Activated CD4-positive, alpha-beta memory T cell treated with anti-CD3 and anti-CD28 coated beads for 36 hours (primary cell): ENCODE measurements around the gene RYR2. TPM values are rescaled to one million over a fixed set of nuclear protein-coding genes. Genes with fewer than 3 reads are reported as not detected.

ENCODE experiments used
- CTCF ChIA-PET: fragments of 350-600 bp; sonication (Branson Sonifier 250); formaldehyde crosslinking; loops from one replicate; lab custom pipeline; 2021; ENCODE audit warnings: antibody characterized with exemption, inconsistent platforms; lab: Charles Lee
- POLR2A ChIA-PET: fragments of 350-600 bp; sonication (Branson Sonifier 250); formaldehyde crosslinking; loops from one replicate; lab custom pipeline; 2021; ENCODE audit warnings: antibody characterized with exemption; lab: Charles Lee
- DNase-seq: peaks from one replicate; pipeline ENCODE4 v3.0.0-alpha.2; 2020
- H3K27ac Mint-ChIP-seq: one replicate; pipeline ENCODE4 v1.8.0; 2021; ENCODE audit warnings: mixed read lengths
- H3K27me3 Mint-ChIP-seq: one replicate; pipeline ENCODE4 v1.8.0; 2021; ENCODE audit warnings: mixed read lengths
- H3K36me3 Mint-ChIP-seq: one replicate; pipeline ENCODE4 v1.8.0; 2021; ENCODE audit warnings: mixed read lengths
- H3K4me1 Mint-ChIP-seq: one replicate; pipeline ENCODE4 v1.8.0; 2021; ENCODE audit warnings: low read depth, mixed read lengths
- H3K4me3 Mint-ChIP-seq: one replicate; pipeline ENCODE4 v1.8.0; 2021; ENCODE audit warnings: mild to moderate bottlenecking, mixed read lengths
- H3K9me3 Mint-ChIP-seq: one replicate; pipeline ENCODE4 v1.8.0; 2021; ENCODE audit warnings: mixed read lengths
- intact Hi-C: fragments of 100-400 bp; cut with micrococcal nuclease; formaldehyde crosslinking; loops from one replicate; pipeline ENCODE4 v1.15.1; 2023
- total RNA-seq, 2 experiments: library from RNA; stranded (reverse); gene quantifications; one replicate each; pipeline ENCODE4 v1.2.3, GENCODE V29; 2021

The RYR2 gene
- total RNA-seq, 2 experiments from 2014 or later: 0.02 TPM

- POLR2A ChIA-PET: no interaction called here
- H3K36me3 Mint-ChIP-seq: no peaks in the 10 kb centered on the region
- intact Hi-C loops: no loop called here
- H3K27me3 Mint-ChIP-seq: peaks cover 5% of the 10 kb centered on the region
- CTCF ChIA-PET: no interaction called here
- H3K9me3 Mint-ChIP-seq: no peaks in the 10 kb centered on the region
- no peaks in the 10 kb centered on the region for H3K4me1 Mint-ChIP-seq
- no peak overlapping the region for H3K27ac Mint-ChIP-seq
- no peak for DNase-seq
- H3K4me3 Mint-ChIP-seq: no peak overlapping the region
Observed at GRCh38 chr1:237059244-237059643, 17.3 kb downstream of the RYR2 start.

- no peaks in the 10 kb centered on the region for H3K9me3 Mint-ChIP-seq
- H3K4me3 Mint-ChIP-seq: no peak overlapping the region
Observed at GRCh38 chr1:237062976-237063375, 21.0 kb downstream of the RYR2 start.

GRCh38 chr1:237065903-237066302, 23.9 kb downstream of the RYR2 start:
- intact Hi-C loops: no loop called here
- Mint-ChIP-seq H3K9me3 (no peaks in the 10 kb centered on the region), H3K27me3 (peaks cover 6% of the 10 kb centered on the region), H3K4me3 (no peak overlapping the region), H3K4me1 (no peaks in the 10 kb centered on the region), H3K36me3 (no peaks in the 10 kb centered on the region), H3K27ac (no peak overlapping the region)
- ChIA-PET CTCF (interaction anchor here (0.6 kb wide), 1 partner anchor 20 kb away, joined by 3 read pairs; no protein-coding TSS in a partner anchor), POLR2A (no interaction called here)
- no peak for DNase-seq

More at GRCh38 chr1:237062976-237063375, 21.0 kb downstream of the RYR2 start:
- intact Hi-C loops: no loop called here
- Mint-ChIP-seq H3K4me1 (no peaks in the 10 kb centered on the region), H3K27me3 (peaks cover 4% of the 10 kb centered on the region), H3K27ac (no peak overlapping the region), H3K36me3 (no peaks in the 10 kb centered on the region)
- DNase-seq: no peak
- ChIA-PET POLR2A (no interaction called here), CTCF (no interaction called here)

- H3K36me3 Mint-ChIP-seq: no peaks in the 10 kb centered on the region
- H3K4me1 Mint-ChIP-seq: no peaks in the 10 kb centered on the region
- no peak overlapping the region for H3K27ac Mint-ChIP-seq
- H3K27me3 Mint-ChIP-seq: peaks cover 5% of the 10 kb centered on the region
- no peak overlapping the region for H3K4me3 Mint-ChIP-seq
- intact Hi-C loops: no loop called here
- H3K9me3 Mint-ChIP-seq: no peaks in the 10 kb centered on the region
- ChIA-PET CTCF (no interaction called here), POLR2A (no interaction called here)
- DNase-seq: no peak
Observed at GRCh38 chr1:237070519-237070918, 28.5 kb downstream of the RYR2 start.

GRCh38 chr1:237071641-237072420, 29.8 kb downstream of the RYR2 start:
- no peaks in the 10 kb centered on the region for H3K4me1 Mint-ChIP-seq
- H3K9me3 Mint-ChIP-seq: no peaks in the 10 kb centered on the region
- ChIA-PET POLR2A (no interaction called here), CTCF (no interaction called here)
- intact Hi-C loops: no loop called here
- no peak overlapping the region for H3K4me3 Mint-ChIP-seq
- peaks cover 2% of the 10 kb centered on the region for H3K27me3 Mint-ChIP-seq
- H3K27ac Mint-ChIP-seq: no peak overlapping the region
- no peaks in the 10 kb centered on the region for H3K36me3 Mint-ChIP-seq
- no peak for DNase-seq

GRCh38 chr1:237074371-237075117, 32.6 kb downstream of the RYR2 start:
- H3K4me3 Mint-ChIP-seq: no peak overlapping the region
- CTCF ChIA-PET: no interaction called here
- DNase-seq: no peak

GRCh38 chr1:237084341-237085077, 42.5 kb downstream of the RYR2 start:
- intact Hi-C loops: no loop called here
- Mint-ChIP-seq H3K36me3 (no peaks in the 10 kb centered on the region), H3K4me1 (no peaks in the 10 kb centered on the region), H3K9me3 (no peaks in the 10 kb centered on the region), H3K4me3 (no peak overlapping the region), H3K27me3 (peaks cover 2% of the 10 kb centered on the region), H3K27ac (no peak overlapping the region)
- POLR2A ChIA-PET: no interaction called here
- DNase-seq: no peak
- CTCF ChIA-PET: no interaction called here

More at GRCh38 chr1:237074371-237075117, 32.6 kb downstream of the RYR2 start:
- POLR2A ChIA-PET: no interaction called here
- Mint-ChIP-seq H3K27ac (no peak overlapping the region), H3K27me3 (no peaks in the 10 kb centered on the region), H3K36me3 (no peaks in the 10 kb centered on the region), H3K4me1 (no peaks in the 10 kb centered on the region), H3K9me3 (no peaks in the 10 kb centered on the region)
- intact Hi-C loops: no loop called here

- intact Hi-C loops: no loop called here
- no peaks in the 10 kb centered on the region for H3K36me3 Mint-ChIP-seq
- POLR2A ChIA-PET: no interaction called here
- DNase-seq: no peak
- H3K4me1 Mint-ChIP-seq: no peaks in the 10 kb centered on the region
- H3K27me3 Mint-ChIP-seq: no peaks in the 10 kb centered on the region
- no peak overlapping the region for H3K4me3 Mint-ChIP-seq
- CTCF ChIA-PET: no interaction called here
- no peaks in the 10 kb centered on the region for H3K9me3 Mint-ChIP-seq
- H3K27ac Mint-ChIP-seq: no peak overlapping the region
Observed at GRCh38 chr1:237091691-237092090, 49.7 kb downstream of the RYR2 start.

GRCh38 chr1:237093691-237094090, 51.7 kb downstream of the RYR2 start:
- Mint-ChIP-seq H3K9me3 (no peaks in the 10 kb centered on the region), H3K36me3 (no peaks in the 10 kb centered on the region), H3K27me3 (no peaks in the 10 kb centered on the region), H3K4me1 (no peaks in the 10 kb centered on the region), H3K27ac (no peak overlapping the region), H3K4me3 (no peak overlapping the region)
- no peak for DNase-seq
- intact Hi-C loops: no loop called here
- ChIA-PET CTCF (no interaction called here), POLR2A (no interaction called here)

- Mint-ChIP-seq H3K4me1 (no peaks in the 10 kb centered on the region), H3K4me3 (no peak overlapping the region), H3K27ac (no peak overlapping the region), H3K36me3 (no peaks in the 10 kb centered on the region), H3K9me3 (no peaks in the 10 kb centered on the region), H3K27me3 (no peaks in the 10 kb centered on the region)
- intact Hi-C loops: no loop called here
- ChIA-PET CTCF (no interaction called here), POLR2A (no interaction called here)
- DNase-seq: no peak
Observed at GRCh38 chr1:237098541-237098940, 56.6 kb downstream of the RYR2 start.

- Mint-ChIP-seq H3K4me3 (no peak overlapping the region), H3K9me3 (no peaks in the 10 kb centered on the region), H3K27me3 (peaks cover 8% of the 10 kb centered on the region), H3K36me3 (no peaks in the 10 kb centered on the region), H3K4me1 (no peaks in the 10 kb centered on the region), H3K27ac (no peak overlapping the region)
- ChIA-PET CTCF (no interaction called here), POLR2A (no interaction called here)
- intact Hi-C loops: no loop called here
- DNase-seq: no peak
Observed at GRCh38 chr1:237103021-237103420, 61.0 kb downstream of the RYR2 start.

- no peak for DNase-seq
- CTCF ChIA-PET: no interaction called here
- Mint-ChIP-seq H3K36me3 (no peaks in the 10 kb centered on the region), H3K27me3 (peaks cover 8% of the 10 kb centered on the region), H3K27ac (no peak overlapping the region), H3K4me1 (no peaks in the 10 kb centered on the region), H3K4me3 (no peak overlapping the region), H3K9me3 (no peaks in the 10 kb centered on the region)
- POLR2A ChIA-PET: no interaction called here
- intact Hi-C loops: no loop called here
Observed at GRCh38 chr1:237104096-237104495, 62.1 kb downstream of the RYR2 start.
